IgD-negative memory B cell (primary cell): ENCODE data around the gene CD63. TPM values are rescaled to one million over a fixed set of nuclear protein-coding genes. Genes with fewer than 3 reads are reported as not detected.

ENCODE experiments used
- H3K27ac Mint-ChIP-seq, 3 donors: one replicate each; pipeline ENCODE4 v1.8.0; 2020 to 2022; ENCODE audit warnings: mild to moderate bottlenecking in 3 of 3, mixed read lengths in 3 of 3, moderate library complexity in 1 of 3
- H3K27me3 Mint-ChIP-seq: one replicate; pipeline ENCODE4 v1.8.0; 2021; ENCODE audit warnings: mixed read lengths
- H3K36me3 Mint-ChIP-seq: one replicate; pipeline ENCODE4 v1.8.0; 2020; ENCODE audit warnings: mild to moderate bottlenecking, mixed read lengths
- H3K4me1 Mint-ChIP-seq, 3 donors: one replicate each; pipeline ENCODE4 v1.8.0; 2020 to 2022; ENCODE audit warnings: mixed read lengths in 3 of 3, mild to moderate bottlenecking in 1 of 3
- H3K4me3 Mint-ChIP-seq, 4 donors: one replicate each; pipeline ENCODE4 v1.8.0; 2020 to 2022; ENCODE audit warnings: mild to moderate bottlenecking in 4 of 4, mixed read lengths in 4 of 4, moderate library complexity in 3 of 4
- H3K9me3 Mint-ChIP-seq, 3 donors: one replicate each; pipeline ENCODE4 v1.8.0; 2020 to 2021; ENCODE audit warnings: mixed read lengths in 3 of 3, mild to moderate bottlenecking in 1 of 3
- polyA plus RNA-seq: library from polyadenylated mRNA; unstranded; fragments of 300-500 nt; fragmentation: Illumina TruSeq; gene quantifications from one replicate; pipeline ENCODE4 v1.2.3, GENCODE V29; 2021

CD63 gene
- polyA plus RNA-seq, 1 donor from 2014 or later = 171 TPM

GRCh38 chr12:55681142-55682077 lies 47.4 kb downstream of the CD63 start:
- no peaks in the 10 kb centered on the region for H3K36me3 Mint-ChIP-seq
- H3K27ac Mint-ChIP-seq = no peak overlapping the region
- no peaks in the 10 kb centered on the region for H3K9me3 Mint-ChIP-seq
- peak overlapping the region; percentile 15 to 78 (median 49) for H3K4me3 Mint-ChIP-seq
- H3K27me3 Mint-ChIP-seq = peaks cover 7% of the 10 kb centered on the region
- H3K4me1 Mint-ChIP-seq = peaks cover 19 to 20% (median 19%) of the 10 kb centered on the region in 3 donors

- peaks cover 7% of the 10 kb centered on the region for H3K27me3 Mint-ChIP-seq
- peaks cover 19 to 22% (median 19%) of the 10 kb centered on the region in 3 donors for H3K4me1 Mint-ChIP-seq
- peaks cover 1% of the 10 kb centered on the region for H3K36me3 Mint-ChIP-seq
- no peak overlapping the region for H3K27ac Mint-ChIP-seq
- H3K9me3 Mint-ChIP-seq = peaks cover 0 to 2% (median 0%) of the 10 kb centered on the region in 3 donors
- no peak overlapping the region for H3K4me3 Mint-ChIP-seq
Measured at GRCh38 chr12:55679691-55680090, 49.1 kb downstream of the CD63 start.

DNA sequence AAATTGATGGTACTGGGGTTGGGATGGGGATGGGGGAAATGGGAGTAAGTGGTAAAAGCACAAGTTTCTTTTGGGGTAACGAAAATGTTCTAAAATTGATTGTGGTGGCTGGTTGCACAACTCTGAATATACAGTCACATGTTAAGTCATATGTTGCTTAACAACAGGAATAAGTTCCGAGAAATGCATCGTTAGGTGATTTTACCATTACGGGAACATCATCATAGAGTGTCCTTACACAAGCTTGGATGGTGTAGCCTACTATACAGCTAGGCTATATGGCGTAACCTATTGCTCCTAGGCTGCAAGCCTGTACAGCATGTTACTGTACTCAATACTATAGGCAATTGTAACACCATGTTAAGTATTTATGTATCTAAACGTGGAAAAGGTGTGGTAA lies 52.1 kb downstream of the CD63 start:
- H3K4me1 Mint-ChIP-seq = peaks cover 15 to 26% (median 18%) of the 10 kb centered on the region in 3 donors
- H3K27me3 Mint-ChIP-seq = peaks cover 3% of the 10 kb centered on the region
- peaks cover 1% of the 10 kb centered on the region for H3K36me3 Mint-ChIP-seq
- no peak overlapping the region for H3K27ac Mint-ChIP-seq
- peaks cover 0 to 6% (median 3%) of the 10 kb centered on the region in 3 donors for H3K9me3 Mint-ChIP-seq
- no peak overlapping the region for H3K4me3 Mint-ChIP-seq

GRCh38 chr12:55675666-55676065 lies 53.1 kb downstream of the CD63 start:
- H3K27ac Mint-ChIP-seq = no peak overlapping the region

More at GRCh38 chr12:55675666-55676065, 53.1 kb downstream of the CD63 start:
- Mint-ChIP-seq H3K4me3 (peak overlapping the region in 1 of 4 donors; percentile 63), H3K36me3 (peaks cover 1% of the 10 kb centered on the region), H3K9me3 (peaks cover 0 to 6% (median 3%) of the 10 kb centered on the region in 3 donors), H3K4me1 (peaks cover 10 to 19% (median 11%) of the 10 kb centered on the region in 3 donors), H3K27me3 (peaks cover 2% of the 10 kb centered on the region)

Other genes starting within 250 kb of the CD63 start
- not detected for gene OR6C68, start 236.6 kb downstream of the CD63 start, polyA plus RNA-seq
- gene OR6C4, start 179.4 kb downstream of the CD63 start, polyA plus RNA-seq = not detected
- not detected for gene OR2AP1, start 156.5 kb downstream of the CD63 start, polyA plus RNA-seq
- not detected for gene OR10P1, start 92.1 kb downstream of the CD63 start, polyA plus RNA-seq
- gene ITGA7, start 21.1 kb downstream of the CD63 start, polyA plus RNA-seq = 0.13 TPM
- 174 TPM for gene BLOC1S1, start 13.0 kb downstream of the CD63 start, polyA plus RNA-seq
- 2.2 TPM for gene RDH5, start 8.6 kb downstream of the CD63 start, polyA plus RNA-seq
- gene GDF11, start 14.1 kb upstream of the CD63 start, polyA plus RNA-seq = 1.1 TPM
- gene SARNP, start 88.7 kb upstream of the CD63 start, polyA plus RNA-seq = 94.2 TPM
- 97.5 TPM for gene ORMDL2, start 89.0 kb upstream of the CD63 start, polyA plus RNA-seq
- 35.9 TPM for gene DNAJC14, start 100.6 kb upstream of the CD63 start, polyA plus RNA-seq
- gene MMP19, start 113.9 kb upstream of the CD63 start, polyA plus RNA-seq = not detected
- 76.5 TPM for gene PYM1, start 198.9 kb upstream of the CD63 start, polyA plus RNA-seq
- 114 TPM for gene DGKA, start 202.2 kb upstream of the CD63 start, polyA plus RNA-seq
- 1.1 TPM for gene PMEL, start 237.0 kb upstream of the CD63 start, polyA plus RNA-seq
- 8.9 TPM for gene CDK2, start 237.8 kb upstream of the CD63 start, polyA plus RNA-seq
- gene RAB5B, start 245.1 kb upstream of the CD63 start, polyA plus RNA-seq = 54.7 TPM